Lung (tissue), 12 donors: ENCODE results near the gene RSF1. TPM values are rescaled to one million over a fixed set of nuclear protein-coding genes. Genes with fewer than 3 reads are reported as not detected.

Source experiments
- ATAC-seq: fragments of 200-7000 bp; cut with Tn5 transposase; one replicate; pipeline ENCODE4 v1.9.1; 2020; ENCODE audit warnings: moderate number of reproducible peaks; ENCODE audit not compliant: insufficient read depth, low FRiP score
- DNase-seq, 3 donors: peaks; one replicate each; pipeline ENCODE4 v3.0.0-alpha.2; 2013 to 2017
- H3K27ac ChIP-seq, 2 donors: one replicate each; pipeline ENCODE4 v1.5.1; 2013; ENCODE audit warnings: mild to moderate bottlenecking in 2 of 2, moderate library complexity in 2 of 2, control low read depth in 1 of 2, inconsistent platforms in 1 of 2, low read depth in 1 of 2, low read length in 1 of 2
- H3K27me3 ChIP-seq, 3 donors: one replicate each; pipeline ENCODE4 v1.5.1; 2013; ENCODE audit warnings: low read length in 2 of 3; ENCODE audit not compliant: control insufficient read depth in 3 of 3, insufficient read depth in 3 of 3
- H3K36me3 ChIP-seq, 4 donors: one replicate each; pipeline ENCODE4 v1.5.1; 2013; ENCODE audit warnings: low read length in 4 of 4, mild to moderate bottlenecking in 1 of 4, moderate library complexity in 1 of 4; ENCODE audit not compliant: control insufficient read depth in 4 of 4, insufficient read depth in 4 of 4
- H3K4me1 ChIP-seq, 5 donors: one replicate each; pipeline ENCODE4 v1.5.1; 2013; ENCODE audit warnings: low read length in 5 of 5, mild to moderate bottlenecking in 2 of 5, moderate library complexity in 1 of 5; ENCODE audit not compliant: control insufficient read depth in 5 of 5, insufficient read depth in 5 of 5
- H3K4me3 ChIP-seq: one replicate; pipeline ENCODE4 v1.5.1; 2013; ENCODE audit warnings: mild to moderate bottlenecking, control low read depth, moderate library complexity
- H3K9ac ChIP-seq, 2 donors: one replicate each; pipeline ENCODE4 v1.5.1; 2013; ENCODE audit warnings: low read length in 2 of 2, control low read depth in 1 of 2; ENCODE audit not compliant: insufficient read depth in 1 of 2
- H3K9me3 ChIP-seq, 4 donors: one replicate each; pipeline ENCODE4 v1.5.1; 2013; ENCODE audit warnings: low read length in 3 of 4, mild to moderate bottlenecking in 1 of 4, moderate library complexity in 1 of 4; ENCODE audit not compliant: control insufficient read depth in 4 of 4, insufficient read depth in 3 of 4
- CTCF ChIP-seq: IDR thresholded peaks from 2 replicates; pipeline ENCODE4 v1.5.1; 2012; ENCODE audit warnings: mild to moderate bottlenecking; ENCODE audit errors: control extremely low read depth, extremely low read depth
- WGBS, 2 donors: extraction: QIAGEN DNeasy Blood & Tissue Kit; methylation state at CpG; one replicate each; pipeline ENCODE4 v1.1.7; 2013; 5-methylcytosine and 5-hydroxymethylcytosine counted together
- polyA plus RNA-seq, 2 donors: library from polyadenylated mRNA; stranded (reverse); fragments of 200-250 nt; gene quantifications; one replicate each; pipeline ENCODE4 v1.2.1, GENCODE V29; 2013
- total RNA-seq, 2 donors: library from RNA; depleted of rRNA in 1 of 2; stranded (reverse); fragments of >200 nt in 1 of 2; gene quantifications; one replicate each; pipeline ENCODE4 v1.2.1, GENCODE V29; 2014 to 2021
- donor health status: control.
- donor health status: control.
- donor health status: Bipolar disorder and iron deficiency.
- donor health status: healthy.
- donor health status: DM: yes; HTN: yes; CAD: no.

RSF1 gene
- total and polyA plus RNA-seq, 4 donors, result 9.8 to 110 (median 29.2) TPM

GRCh38 chr11:77710358-77710757 lies 110.2 kb downstream of the RSF1 start:
- Histone ChIP-seq H3K36me3 (peaks cover 0 to 4% (median 2%) of the 10 kb centered on the region in 4 donors), H3K4me1 (peaks cover 0 to 4% (median 0%) of the 10 kb centered on the region in 5 donors), H3K27ac (no peak overlapping the region), H3K9ac (no peak overlapping the region), H3K4me3 (no peak overlapping the region), H3K27me3 (no peaks in the 10 kb centered on the region), H3K9me3 (no peaks in the 10 kb centered on the region)
- 94 to 97% methylated on average over 1 of the region's 1 CpG for WGBS, 2 donors
- ATAC-seq (no peak), DNase-seq (no peak)
- TF ChIP-seq CTCF, result no peak

- WGBS, 2 donors, result 97 to 98% methylated on average over 7 of the region's 7 CpGs
- no peak for TF ChIP-seq CTCF
- no peaks in the 10 kb centered on the region for H3K27me3 ChIP-seq
- no peaks in the 10 kb centered on the region for H3K9me3 ChIP-seq
- peaks cover 2 to 5% (median 3%) of the 10 kb centered on the region in 4 donors for H3K36me3 ChIP-seq
- H3K4me1 ChIP-seq, result peaks cover 0 to 4% (median 0%) of the 10 kb centered on the region in 5 donors
- no peak for DNase-seq
- no peak overlapping the region for H3K9ac ChIP-seq
- H3K27ac ChIP-seq, result no peak overlapping the region
- H3K4me3 ChIP-seq, result no peak overlapping the region
- no peak for ATAC-seq
These were observed 114.5 kb downstream of the RSF1 start for GRCh38 chr11:77705876-77706579.

GRCh38 chr11:77705195-77705875 lies 115.2 kb downstream of the RSF1 start:
- Histone ChIP-seq H3K27ac (no peak overlapping the region), H3K9me3 (no peaks in the 10 kb centered on the region), H3K36me3 (peaks cover 2 to 6% (median 3%) of the 10 kb centered on the region in 4 donors), H3K27me3 (no peaks in the 10 kb centered on the region), H3K4me1 (peaks cover 0 to 2% (median 0%) of the 10 kb centered on the region in 5 donors), H3K9ac (no peak overlapping the region), H3K4me3 (no peak overlapping the region)
- DNase-seq (no peak), ATAC-seq (no peak)
- TF ChIP-seq CTCF, result no peak
- WGBS, 2 donors, result 88 to 97% methylated on average over 4 of the region's 4 CpGs
